Left lung (tissue), 10 donors: ENCODE data around the gene TSTD2. TPM values are rescaled to one million over a fixed set of nuclear protein-coding genes. Genes with fewer than 3 reads are reported as not detected.
A peak's percentile ranks its signal among the peaks of the same experiment; 100 is the strongest.

Source experiments
- ATAC-seq: fragments of 200-7000 bp; cut with Tn5 transposase; one replicate; pipeline ENCODE4 v1.9.1; 2020; ENCODE audit warnings: moderate library complexity
- DNase-seq, 4 donors: peaks; one replicate each; pipeline ENCODE4 v3.0.0-alpha.2; 2013 to 2020
- H3K27ac ChIP-seq, 2 donors: fragments of 200-600 bp; sonication (generic) in 1 of 2; one replicate each; pipeline versions ENCODE4 v1.5.0 to v1.8.0; 2020 to 2021
- H3K27me3 ChIP-seq, 2 donors: fragments of 200-600 bp; sonication (generic) in 1 of 2; one replicate each; pipeline versions ENCODE4 v1.5.0 to v1.8.0; 2020 to 2021
- H3K36me3 ChIP-seq, 2 donors: fragments of 200-600 bp; sonication (generic) in 1 of 2; one replicate each; pipeline versions ENCODE4 v1.5.0 to v1.8.0; 2020 to 2021
- H3K4me1 ChIP-seq, 2 donors: fragments of 200-600 bp; one replicate each; pipeline ENCODE4 v1.8.0; 2021
- H3K4me3 ChIP-seq, 2 donors: fragments of 200-600 bp; sonication (generic) in 1 of 2; one replicate each; pipeline versions ENCODE4 v1.5.0 to v1.8.0; 2020 to 2021; ENCODE audit warnings: mild to moderate bottlenecking in 1 of 2
- H3K9me3 ChIP-seq, 2 donors: fragments of 200-600 bp; sonication (generic) in 1 of 2; one replicate each; pipeline versions ENCODE4 v1.5.0 to v1.8.0; 2020 to 2021
- intact Hi-C, 2 donors: fragments of 100-400 bp; cut with DNase I; formaldehyde crosslinking; loops; one replicate each; pipeline versions ENCODE4 v1.11.2 to v1.14.2; 2022
- polyA plus RNA-seq, 6 donors: library from polyadenylated mRNA; unstranded; fragments of 120-200 nt; gene quantifications; one replicate each; pipeline ENCODE4 v1.2.1, GENCODE V29; 2013; ENCODE audit not compliant: insufficient read length in 6 of 6
- total RNA-seq, 2 donors: library from RNA; stranded (reverse); fragmentation: NEBNext Ultra II Directional; extraction: Animal tissue kit (Norgen Biotek cat#: 25700); gene quantifications; one replicate each; pipeline ENCODE4 v1.2.1, GENCODE V29; 2021
- TF ChIP-seq, protein P1 (sequence below), 2 donors: fragments of 200-600 bp; sonication (generic) in 1 of 2; IDR thresholded peaks; one replicate each; pipeline versions ENCODE4 v1.5.0 to v1.8.0; 2021; ENCODE audit warnings: antibody characterized with exemption in 2 of 2
- donor health status: DM: no; HTN: yes; CAD: no.
- donor health status: DM: no; HTN: no; CAD: no.

The TSTD2 gene
- total and polyA plus RNA-seq, 8 donors: 16.4 to 41.5 (median 34.1) TPM

DNA sequence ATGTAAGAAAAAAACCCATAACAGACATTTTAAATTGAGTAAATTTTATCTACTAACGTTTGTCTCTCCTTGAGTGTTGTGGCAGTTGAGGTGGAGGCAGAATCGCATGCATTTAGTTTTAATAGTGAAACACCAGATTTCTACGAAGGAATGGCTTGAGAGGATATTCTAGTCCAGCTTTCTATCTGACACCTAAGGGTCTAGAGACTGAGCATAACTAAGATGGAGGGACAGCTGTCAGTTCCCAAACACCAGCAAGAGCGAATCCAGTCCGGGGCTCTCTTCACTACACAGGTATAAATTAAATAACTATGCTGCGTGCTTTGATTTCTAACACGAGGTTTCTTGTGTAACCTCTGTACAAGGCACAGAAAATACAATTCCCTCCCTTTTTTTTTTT, 1.9 kb upstream of the TSTD2 start:
- ATAC-seq (no peak), DNase-seq (no peak)
- Histone ChIP-seq H3K4me1 (peaks cover 22 to 54% of the 10 kb centered on the region in 2 donors), H3K4me3 (peak overlapping the region in 1 of 2 donors; percentile 89), H3K27me3 (no peaks in the 10 kb centered on the region), H3K27ac (no peak overlapping the region), H3K36me3 (no peaks in the 10 kb centered on the region), H3K9me3 (no peaks in the 10 kb centered on the region)
- intact Hi-C loops: no loop called here
- TF ChIP-seq, protein P1, sequence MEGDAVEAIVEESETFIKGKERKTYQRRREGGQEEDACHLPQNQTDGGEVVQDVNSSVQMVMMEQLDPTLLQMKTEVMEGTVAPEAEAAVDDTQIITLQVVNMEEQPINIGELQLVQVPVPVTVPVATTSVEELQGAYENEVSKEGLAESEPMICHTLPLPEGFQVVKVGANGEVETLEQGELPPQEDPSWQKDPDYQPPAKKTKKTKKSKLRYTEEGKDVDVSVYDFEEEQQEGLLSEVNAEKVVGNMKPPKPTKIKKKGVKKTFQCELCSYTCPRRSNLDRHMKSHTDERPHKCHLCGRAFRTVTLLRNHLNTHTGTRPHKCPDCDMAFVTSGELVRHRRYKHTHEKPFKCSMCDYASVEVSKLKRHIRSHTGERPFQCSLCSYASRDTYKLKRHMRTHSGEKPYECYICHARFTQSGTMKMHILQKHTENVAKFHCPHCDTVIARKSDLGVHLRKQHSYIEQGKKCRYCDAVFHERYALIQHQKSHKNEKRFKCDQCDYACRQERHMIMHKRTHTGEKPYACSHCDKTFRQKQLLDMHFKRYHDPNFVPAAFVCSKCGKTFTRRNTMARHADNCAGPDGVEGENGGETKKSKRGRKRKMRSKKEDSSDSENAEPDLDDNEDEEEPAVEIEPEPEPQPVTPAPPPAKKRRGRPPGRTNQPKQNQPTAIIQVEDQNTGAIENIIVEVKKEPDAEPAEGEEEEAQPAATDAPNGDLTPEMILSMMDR (IDR thresholded peaks at IDR 0.05): no peak

DNA sequence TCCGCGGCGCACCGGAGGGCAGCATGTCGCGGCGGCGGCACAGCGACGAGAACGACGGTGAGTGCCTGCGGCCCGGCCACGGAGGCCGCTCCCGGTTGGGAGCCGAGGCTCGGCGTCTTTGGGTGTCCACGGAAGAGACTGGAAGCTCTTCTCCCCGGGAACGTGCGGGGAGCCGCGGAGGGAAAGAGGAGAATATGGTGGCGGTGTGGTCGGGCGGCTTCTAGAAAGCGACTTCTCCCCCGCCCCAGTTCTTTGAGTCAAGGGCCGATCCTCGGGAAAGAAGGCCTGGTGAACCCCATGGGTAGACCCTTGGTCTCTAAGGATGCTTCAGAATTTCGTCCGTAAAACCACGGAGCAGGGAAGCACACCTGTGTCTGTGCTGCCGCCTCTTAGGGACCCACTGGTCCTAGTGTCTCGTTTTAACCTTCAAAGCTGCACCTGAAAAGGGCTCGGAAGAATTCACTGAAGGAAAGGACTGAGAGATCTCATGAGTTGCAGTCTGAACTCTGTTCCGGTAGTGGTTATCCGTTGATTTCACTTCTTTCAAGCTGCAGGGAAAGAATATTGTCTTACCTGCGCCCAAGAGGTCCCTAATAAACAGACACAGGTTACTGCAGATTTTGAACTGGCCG, 807 bp upstream of the TSTD2 start:
- Histone ChIP-seq H3K27ac (peak overlapping the region; percentile 95 to 98), H3K4me1 (peaks cover 22 to 53% of the 10 kb centered on the region in 2 donors), H3K27me3 (no peaks in the 10 kb centered on the region), H3K4me3 (peak overlapping the region; percentile 86 to 89), H3K36me3 (no peaks in the 10 kb centered on the region), H3K9me3 (no peaks in the 10 kb centered on the region)
- peak; percentile 3 for ATAC-seq
- TF ChIP-seq, protein P1 (IDR thresholded peaks at IDR 0.05): no peak
- DNase-seq: peak in 1 of 4 donors; percentile 4
- intact Hi-C loops: no loop called here

DNA sequence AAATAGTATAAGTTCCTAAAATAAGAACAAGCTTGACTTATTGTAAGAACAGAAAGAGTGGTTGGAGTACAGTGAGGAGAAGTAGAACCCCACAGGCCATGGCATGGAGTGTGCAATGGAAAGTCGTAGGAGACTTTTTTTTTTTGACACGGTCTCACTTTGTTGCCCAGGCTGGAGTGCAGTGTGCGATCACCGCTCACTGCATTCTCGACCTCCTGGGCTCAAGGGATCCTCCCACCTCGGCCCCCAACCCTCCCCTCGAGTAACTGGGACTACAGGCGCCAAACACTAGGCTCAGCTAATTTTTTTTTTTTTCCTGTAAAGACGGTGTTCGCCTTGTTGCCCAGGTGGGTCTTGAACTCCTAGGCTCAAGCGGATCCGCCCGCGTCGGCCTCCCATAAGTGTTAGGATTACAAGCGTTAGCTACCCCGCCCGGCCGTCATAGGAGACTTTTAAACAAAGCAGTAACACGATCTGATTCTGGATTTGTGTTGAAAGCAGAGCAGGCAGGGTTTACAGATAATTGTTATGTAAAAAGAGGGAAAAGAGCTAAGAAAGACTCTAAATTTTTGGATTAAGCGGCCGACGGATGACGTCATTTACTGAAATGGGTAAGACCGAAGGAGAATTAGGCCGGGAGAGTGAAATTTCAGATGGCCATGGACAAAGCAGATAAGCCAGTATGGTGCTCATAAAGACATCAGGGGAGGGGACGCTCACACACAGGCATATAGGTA, 752 bp downstream of the TSTD2 start:
- Histone ChIP-seq H3K36me3 (no peaks in the 10 kb centered on the region), H3K27me3 (no peaks in the 10 kb centered on the region), H3K4me3 (peak overlapping the region; percentile 86 to 89), H3K27ac (peak overlapping the region; percentile 95 to 98), H3K4me1 (peaks cover 22 to 54% of the 10 kb centered on the region in 2 donors), H3K9me3 (no peaks in the 10 kb centered on the region)
- DNase-seq: peak in 3 of 4 donors; percentile 51 to 77 (median 75)
- TF ChIP-seq, protein P1 (IDR thresholded peaks at IDR 0.05): no peak
- intact Hi-C loops: no loop called here
- ATAC-seq: peak; percentile 12

DNA sequence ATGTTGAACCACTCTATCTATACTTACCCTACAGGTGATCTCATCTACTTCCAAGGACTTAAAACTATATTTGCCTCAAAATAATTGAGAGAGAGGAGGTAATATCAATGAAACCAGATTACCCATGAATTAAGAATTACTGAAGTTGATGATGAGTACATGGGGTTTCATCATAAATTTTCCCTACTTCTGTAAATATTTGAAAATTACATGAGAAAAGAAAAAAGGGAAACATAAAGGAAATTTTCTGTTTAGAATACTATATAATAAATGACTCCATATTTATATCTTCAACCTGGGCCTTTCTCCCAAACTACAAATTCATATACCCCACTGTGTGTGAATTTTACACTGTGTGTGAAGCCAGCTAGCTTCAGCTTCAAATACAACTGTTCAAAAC, 2.6 kb downstream of the TSTD2 start:
- H3K27me3 ChIP-seq: no peaks in the 10 kb centered on the region
- no peak for DNase-seq
- H3K36me3 ChIP-seq: peaks cover 0 to 4% of the 10 kb centered on the region in 2 donors
- H3K27ac ChIP-seq: no peak overlapping the region
- peaks cover 20 to 41% of the 10 kb centered on the region in 2 donors for H3K4me1 ChIP-seq
- no peak for ATAC-seq
- intact Hi-C loops: no loop called here
- TF ChIP-seq, protein P1 (IDR thresholded peaks at IDR 0.05): no peak
- H3K4me3 ChIP-seq: no peak overlapping the region
- H3K9me3 ChIP-seq: no peaks in the 10 kb centered on the region

DNA sequence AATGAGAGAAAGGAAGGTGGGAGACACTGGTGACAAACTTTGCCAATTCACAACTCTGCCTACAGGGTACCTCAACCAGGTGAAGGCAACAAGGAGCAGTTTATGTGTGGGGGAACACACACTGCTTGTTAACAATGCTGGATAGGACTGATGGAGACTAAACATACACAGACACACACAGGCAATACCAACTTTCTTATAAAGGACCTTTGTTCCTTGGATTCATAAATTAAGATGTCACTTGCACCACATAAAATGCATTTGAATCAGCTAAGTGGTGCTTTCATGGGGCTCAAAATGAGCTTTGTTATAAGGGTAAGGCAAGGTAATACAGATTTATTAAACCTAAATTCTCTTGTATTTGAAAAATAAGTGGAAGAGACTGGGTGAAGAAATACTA, 4.0 kb downstream of the TSTD2 start:
- Histone ChIP-seq H3K36me3 (peaks cover 0 to 17% of the 10 kb centered on the region in 2 donors), H3K27me3 (no peaks in the 10 kb centered on the region), H3K27ac (no peak overlapping the region), H3K4me1 (peaks cover 9 to 27% of the 10 kb centered on the region in 2 donors), H3K9me3 (no peaks in the 10 kb centered on the region), H3K4me3 (no peak overlapping the region)
- ATAC-seq: no peak
- no peak for DNase-seq
- TF ChIP-seq, protein P1 (IDR thresholded peaks at IDR 0.05): no peak
- intact Hi-C loops: no loop called here
